AML-193 (cell line): ENCODE measurements around the gene HMOX1.
A peak's percentile ranks its signal among the peaks of the same experiment; 100 is the strongest.

Source experiments
- DNase-seq, 2 experiments: peaks; one replicate each; lab custom pipeline; 2025; lab: John Stamatoyannopoulos, UW

Gene HMOX1

GRCh38 chr22:35380537-35381423, at the start of gene HMOX1:
Gene HMOX1, plus strand, starts transcription at chr22:35381096. Its CDS starts 78 bp downstream, at chr22:35381174.
- DNase-seq = peak; percentile 77 to 78

GRCh38 chr22:35332278-35332677, 48.6 kb upstream of the HMOX1 start:
- no peak for DNase-seq

- no peak for DNase-seq
Measured at GRCh38 chr22:35333220-35333619, 47.7 kb upstream of the HMOX1 start.

- DNase-seq = no peak
Measured at GRCh38 chr22:35334004-35334403, 46.9 kb upstream of the HMOX1 start.

- no peak for DNase-seq
Measured at GRCh38 chr22:35335468-35335867, 45.4 kb upstream of the HMOX1 start.

GRCh38 chr22:35335936-35336781, 44.7 kb upstream of the HMOX1 start:
- no peak for DNase-seq

- no peak for DNase-seq
Measured at GRCh38 chr22:35337932-35338331, 43.0 kb upstream of the HMOX1 start.

GRCh38 chr22:35341090-35341874, 39.6 kb upstream of the HMOX1 start:
- DNase-seq = no peak

- no peak for DNase-seq
Measured at GRCh38 chr22:35342390-35342789, 38.5 kb upstream of the HMOX1 start.

- no peak for DNase-seq
Measured at GRCh38 chr22:35343664-35344550, 37.0 kb upstream of the HMOX1 start.

GRCh38 chr22:35344956-35345690, 35.8 kb upstream of the HMOX1 start:
- DNase-seq = no peak

- no peak for DNase-seq
Measured at GRCh38 chr22:35345808-35346505, 34.9 kb upstream of the HMOX1 start.

GRCh38 chr22:35346596-35347220, 34.2 kb upstream of the HMOX1 start:
- no peak for DNase-seq

- no peak for DNase-seq
Measured at GRCh38 chr22:35347462-35347861, 33.4 kb upstream of the HMOX1 start.

GRCh38 chr22:35348026-35348590, 32.8 kb upstream of the HMOX1 start:
- DNase-seq = no peak

- no peak for DNase-seq
Measured at GRCh38 chr22:35348703-35349102, 32.2 kb upstream of the HMOX1 start.

- DNase-seq = no peak
Measured at GRCh38 chr22:35349368-35349703, 31.6 kb upstream of the HMOX1 start.

GRCh38 chr22:35349704-35350538, 31.0 kb upstream of the HMOX1 start:
- no peak for DNase-seq
